GM23248 (cell line): ENCODE measurements around the gene TMA7.

Experiments
- EZH2 ChIP-seq: fragments of 200-600 bp; sonication (generic); IDR thresholded peaks from 2 replicates; pipeline ENCODE4 v1.6.1; 2018; ENCODE audit warnings: antibody characterized with exemption, mild to moderate bottlenecking; ENCODE audit not compliant: insufficient read depth, poor library complexity, severe bottlenecking
- EZH2phosphoT487 ChIP-seq: fragments of 200-600 bp; sonication (generic); IDR thresholded peaks from 2 replicates; pipeline ENCODE4 v1.6.1; 2018; ENCODE audit warnings: antibody characterized with exemption, moderate library complexity, mild to moderate bottlenecking, low read depth; ENCODE audit not compliant: insufficient read depth

GRCh38 chr3:48412375-48413001 lies 27.6 kb upstream of the TMA7 start:
- TF ChIP-seq EZH2 (no peak), EZH2phosphoT487 (no peak)
